Calu3 (cell line): ENCODE data around the gene KCNG2. TPM values are rescaled to one million over a fixed set of nuclear protein-coding genes. Genes with fewer than 3 reads are reported as not detected.

Experiments
- BruUV-seq: library from RNA; stranded (reverse); fragments of 400-500 nt; replicated peaks from 2 replicates; lab custom pipeline; 2021; lab: Mats Ljungman, UMichigan
- CTCF ChIA-PET: fragments of 300-600 bp; sonication (Branson Sonifier 250); formaldehyde crosslinking; loops from one replicate; lab custom pipeline; 2022; ENCODE audit warnings: antibody characterized with exemption; lab: Charles Lee
- DNase-seq: peaks from one replicate; pipeline ENCODE4 v3.0.0; 2022
- H3K27ac Mint-ChIP-seq: one replicate; pipeline ENCODE4 v1.8.0; 2022; ENCODE audit warnings: mixed read lengths; ENCODE audit not compliant: unreplicated experiment
- H3K27me3 Mint-ChIP-seq: one replicate; pipeline ENCODE4 v1.8.0; 2022; ENCODE audit warnings: mixed read lengths; ENCODE audit not compliant: unreplicated experiment
- H3K36me3 Mint-ChIP-seq: one replicate; pipeline ENCODE4 v1.8.0; 2022; ENCODE audit warnings: mild to moderate bottlenecking, moderate library complexity, mixed read lengths; ENCODE audit not compliant: insufficient read depth, unreplicated experiment
- H3K4me1 Mint-ChIP-seq: one replicate; pipeline ENCODE4 v1.8.0; 2022; ENCODE audit warnings: mild to moderate bottlenecking, low read depth, mixed read lengths; ENCODE audit not compliant: unreplicated experiment
- H3K4me3 Mint-ChIP-seq: one replicate; pipeline ENCODE4 v1.8.0; 2022; ENCODE audit warnings: mild to moderate bottlenecking, low read depth, moderate library complexity, mixed read lengths; ENCODE audit not compliant: unreplicated experiment
- H3K9me3 Mint-ChIP-seq: one replicate; pipeline ENCODE4 v1.8.0; 2022; ENCODE audit warnings: low read depth, mixed read lengths; ENCODE audit not compliant: unreplicated experiment
- CTCF ChIP-seq: fragments of 200-600 bp; IDR thresholded peaks from one replicate; pipeline ENCODE4 v1.8.0; 2022; ENCODE audit warnings: antibody characterized with exemption; ENCODE audit not compliant: unreplicated experiment
- intact Hi-C: fragments of 100-400 bp; cut with micrococcal nuclease; formaldehyde crosslinking; loops from one replicate; pipeline ENCODE4 v1.10.0; 2022; ENCODE audit not compliant: unreplicated experiment
- total RNA-seq: library from RNA; stranded (reverse); gene quantifications from 2 replicates; pipeline ENCODE4 v1.2.3, GENCODE V29; 2022

KCNG2 gene
- total RNA-seq, 1 experiment from 2014 or later, result not detected

GRCh38 chr18:79795446-79795845 is 2.3 kb upstream of the KCNG2 start:
- Mint-ChIP-seq H3K27me3 (peaks cover 52% of the 10 kb centered on the region), H3K4me1 (peaks cover 9% of the 10 kb centered on the region), H3K36me3 (peaks cover 5% of the 10 kb centered on the region), H3K9me3 (peaks cover 13% of the 10 kb centered on the region), H3K27ac (no peak overlapping the region), H3K4me3 (no peak overlapping the region)
- DNase-seq, result no peak
- intact Hi-C loops, result no loop called here
- CTCF ChIA-PET, result no interaction called here
- no peak for TF ChIP-seq CTCF
- BruUV-seq, result no TSS peak

GRCh38 chr18:79796016-79796415 is 1.7 kb upstream of the KCNG2 start:
- no peak overlapping the region for H3K27ac Mint-ChIP-seq
- peaks cover 9% of the 10 kb centered on the region for H3K4me1 Mint-ChIP-seq
- no TSS peak for BruUV-seq
- H3K27me3 Mint-ChIP-seq, result peaks cover 47% of the 10 kb centered on the region
- TF ChIP-seq CTCF, result no peak
- H3K9me3 Mint-ChIP-seq, result peaks cover 13% of the 10 kb centered on the region
- no peak for DNase-seq
- CTCF ChIA-PET, result no interaction called here
- peaks cover 5% of the 10 kb centered on the region for H3K36me3 Mint-ChIP-seq
- no peak overlapping the region for H3K4me3 Mint-ChIP-seq
- intact Hi-C loops, result no loop called here

GRCh38 chr18:79796531-79797405 is 970 bp upstream of the KCNG2 start:
- Mint-ChIP-seq H3K27ac (no peak overlapping the region), H3K4me3 (no peak overlapping the region)

GRCh38 chr18:79798346-79798998 is 734 bp downstream of the KCNG2 start:
- no TSS peak for BruUV-seq
- CTCF ChIA-PET, result no interaction called here
- Mint-ChIP-seq H3K9me3 (peaks cover 13% of the 10 kb centered on the region), H3K27me3 (peaks cover 29% of the 10 kb centered on the region), H3K4me1 (no peaks in the 10 kb centered on the region), H3K27ac (no peak overlapping the region), H3K4me3 (no peak overlapping the region), H3K36me3 (peaks cover 5% of the 10 kb centered on the region)
- no peak for DNase-seq
- TF ChIP-seq CTCF, result no peak
- intact Hi-C loops, result no loop called here

More at GRCh38 chr18:79796531-79797405, 970 bp upstream of the KCNG2 start:
- Mint-ChIP-seq H3K4me1 (peaks cover 2% of the 10 kb centered on the region), H3K36me3 (peaks cover 5% of the 10 kb centered on the region), H3K9me3 (peaks cover 13% of the 10 kb centered on the region), H3K27me3 (peaks cover 39% of the 10 kb centered on the region)
- DNase-seq, result no peak
- no TSS peak for BruUV-seq
- no peak for TF ChIP-seq CTCF
- intact Hi-C loops, result no loop called here
- CTCF ChIA-PET, result no interaction called here
